ENCODE measurements around the gene PLPP3.
A peak's percentile ranks its signal among the peaks of the same experiment; 100 is the strongest.

PLPP3 gene

DNA sequence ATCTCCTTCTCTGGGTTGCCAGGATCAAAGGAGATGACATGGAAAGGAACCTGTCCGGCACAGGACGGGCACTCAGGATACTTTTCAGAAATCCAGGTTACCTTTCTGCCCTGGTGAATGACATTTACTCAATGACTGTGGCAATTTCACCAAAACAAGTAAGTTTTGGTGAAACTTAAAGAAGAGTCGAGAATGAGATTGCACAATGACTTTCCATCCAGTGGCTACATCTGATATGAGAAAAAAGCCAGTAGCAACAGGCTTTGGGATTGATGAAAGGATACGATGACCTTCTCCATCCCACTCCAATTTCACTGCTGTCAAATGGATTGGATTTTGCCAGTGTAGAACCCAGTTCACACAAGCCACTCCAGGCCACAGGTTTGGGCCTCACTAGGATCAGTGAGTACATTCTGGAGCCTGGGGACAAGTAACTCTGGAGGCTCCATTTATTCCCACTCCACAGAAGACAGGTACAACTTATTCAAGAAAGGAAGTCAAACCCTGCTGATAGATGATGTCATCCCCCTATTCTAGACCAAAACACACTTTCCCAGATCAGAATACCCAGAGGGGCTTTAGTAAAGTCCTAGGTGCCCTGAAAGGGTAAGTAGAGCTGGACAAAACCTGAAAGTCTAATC, 63.3 kb downstream of the PLPP3 start:
- Histone ChIP-seq H3K36me3 (ENCODE audit: control insufficient read depth, insufficient read depth, low read length) (peaks cover 31% of the 10 kb centered on the region), H3K9ac (ENCODE audit: low read depth, low read length) (no peak overlapping the region), H3K27me3 (ENCODE audit: control insufficient read depth, insufficient read depth, low read length) (no peaks in the 10 kb centered on the region), H3K4me1 (ENCODE audit: control insufficient read depth, insufficient read depth, low read length) (peaks cover 24% of the 10 kb centered on the region), H3K9me3 (ENCODE audit: control insufficient read depth, insufficient read depth, low read length) (no peaks in the 10 kb centered on the region), H3K4me3 (ENCODE audit: low read depth, low read length) (no peak overlapping the region)

DNA sequence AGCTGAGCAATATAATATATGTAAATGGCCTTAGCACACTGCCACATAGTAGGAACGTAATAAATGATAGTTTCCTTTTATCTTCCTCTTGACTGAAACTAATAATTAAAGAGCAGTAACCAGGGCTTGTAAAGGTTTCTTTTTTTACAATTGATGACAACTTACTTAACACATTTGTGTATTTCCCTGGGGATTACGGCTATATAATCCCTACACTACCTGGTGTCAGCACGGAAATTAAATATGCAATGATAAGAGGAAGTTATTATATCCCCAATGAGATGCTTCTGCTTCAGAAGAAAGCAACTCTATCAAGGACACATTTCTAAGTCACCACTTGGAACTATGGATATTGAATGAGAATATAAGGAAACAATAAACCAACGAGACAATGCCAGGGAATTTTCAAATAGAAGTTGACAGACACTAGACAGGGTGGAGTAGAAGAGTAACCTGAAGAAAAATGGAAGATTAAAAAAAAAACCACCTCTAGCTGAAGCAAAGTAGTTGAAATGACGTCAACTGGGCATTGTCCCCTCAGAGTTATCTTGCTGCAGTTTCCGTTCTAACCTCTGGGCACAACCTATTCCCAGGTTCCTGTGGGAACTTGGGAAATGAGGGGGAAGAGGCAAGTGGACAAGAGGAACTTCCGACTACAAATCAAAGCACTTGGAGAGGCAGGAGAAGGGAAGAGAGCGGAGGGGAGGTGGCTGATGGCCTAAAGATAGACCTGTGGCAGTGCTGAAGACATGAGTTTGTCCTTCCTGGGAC, 66.5 kb downstream of the PLPP3 start:
- H3K4me3 ChIP-seq (ENCODE audit: low read depth, low read length) = no peak overlapping the region
- H3K36me3 ChIP-seq (ENCODE audit: control insufficient read depth, insufficient read depth, low read length) = peaks cover 38% of the 10 kb centered on the region
- H3K27me3 ChIP-seq (ENCODE audit: control insufficient read depth, insufficient read depth, low read length) = no peaks in the 10 kb centered on the region
- peaks cover 32% of the 10 kb centered on the region for H3K4me1 ChIP-seq (ENCODE audit: control insufficient read depth, insufficient read depth, low read length)
- H3K9me3 ChIP-seq (ENCODE audit: control insufficient read depth, insufficient read depth, low read length) = no peaks in the 10 kb centered on the region
- H3K9ac ChIP-seq (ENCODE audit: low read depth, low read length) = no peak overlapping the region

DNA sequence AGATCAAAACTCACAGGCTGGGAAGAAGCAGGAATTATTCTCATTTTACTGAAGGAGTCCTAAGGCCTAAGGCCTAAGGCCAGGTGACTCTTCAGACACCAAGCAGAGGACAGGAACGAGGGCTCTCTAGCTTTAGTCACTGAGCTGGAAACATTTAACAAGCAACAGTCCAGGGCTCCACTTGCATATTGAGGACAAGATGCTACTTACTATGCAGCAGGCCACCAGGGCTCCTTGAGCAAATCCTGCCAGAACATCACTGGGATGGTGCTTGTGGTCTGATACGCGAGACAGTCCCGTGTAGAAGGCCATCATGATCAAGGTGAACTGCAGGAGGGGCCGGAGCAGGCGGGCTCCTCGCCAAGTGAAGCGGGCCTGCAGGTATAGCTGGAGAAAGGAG, 67.6 kb downstream of the PLPP3 start:
- Histone ChIP-seq H3K4me1 (ENCODE audit: control insufficient read depth, insufficient read depth, low read length) (peaks cover 26% of the 10 kb centered on the region), H3K27me3 (ENCODE audit: control insufficient read depth, insufficient read depth, low read length) (no peaks in the 10 kb centered on the region), H3K4me3 (ENCODE audit: low read depth, low read length) (no peak overlapping the region), H3K36me3 (ENCODE audit: control insufficient read depth, insufficient read depth, low read length) (peaks cover 42% of the 10 kb centered on the region), H3K9me3 (ENCODE audit: control insufficient read depth, insufficient read depth, low read length) (no peaks in the 10 kb centered on the region), H3K9ac (ENCODE audit: low read depth, low read length) (no peak overlapping the region)

DNA sequence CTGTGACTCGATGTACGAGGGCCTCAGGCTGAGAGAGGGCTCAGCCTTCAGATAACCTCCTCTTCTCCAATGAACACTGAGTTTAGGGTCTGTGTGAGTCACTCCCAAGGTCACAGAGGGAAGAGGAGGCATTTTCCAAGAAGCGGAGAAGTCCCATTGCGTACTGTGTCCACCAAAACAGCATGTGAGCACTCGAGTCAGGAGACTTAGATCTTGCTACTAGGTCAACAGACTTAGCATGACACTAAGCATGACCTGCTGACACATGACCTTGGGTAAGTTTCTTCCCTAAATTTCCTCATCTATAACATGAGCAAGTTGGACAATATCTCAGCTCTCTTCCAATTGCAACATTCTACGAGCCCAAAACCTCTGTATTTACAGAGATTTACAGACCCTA, 68.0 kb downstream of the PLPP3 start:
- H3K9ac ChIP-seq (ENCODE audit: low read depth, low read length) = no peak overlapping the region
- H3K4me3 ChIP-seq (ENCODE audit: low read depth, low read length) = no peak overlapping the region
- H3K36me3 ChIP-seq (ENCODE audit: control insufficient read depth, insufficient read depth, low read length) = peaks cover 46% of the 10 kb centered on the region
- H3K27me3 ChIP-seq (ENCODE audit: control insufficient read depth, insufficient read depth, low read length) = no peaks in the 10 kb centered on the region
- no peaks in the 10 kb centered on the region for H3K9me3 ChIP-seq (ENCODE audit: control insufficient read depth, insufficient read depth, low read length)
- peaks cover 24% of the 10 kb centered on the region for H3K4me1 ChIP-seq (ENCODE audit: control insufficient read depth, insufficient read depth, low read length)

DNA sequence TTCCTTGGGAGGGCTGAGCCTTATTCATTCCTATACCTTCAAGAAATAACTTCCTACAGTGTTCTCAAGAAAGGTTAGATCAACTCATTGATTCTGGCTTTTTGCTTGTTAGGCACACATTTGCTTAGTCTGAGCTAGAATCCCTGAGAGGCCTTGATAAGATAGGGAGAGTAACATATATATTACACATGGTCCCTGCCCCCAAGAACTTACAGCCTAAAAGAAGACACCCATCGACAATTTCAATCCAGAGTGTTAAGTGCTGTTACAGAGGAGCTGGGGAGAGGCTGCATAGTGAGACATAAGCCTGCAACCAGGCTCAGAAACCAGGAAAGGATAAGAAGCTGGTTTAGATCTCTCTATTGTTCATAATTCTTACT, 68.7 kb downstream of the PLPP3 start:
- peaks cover 45% of the 10 kb centered on the region for H3K36me3 ChIP-seq (ENCODE audit: control insufficient read depth, insufficient read depth, low read length)
- H3K27me3 ChIP-seq (ENCODE audit: control insufficient read depth, insufficient read depth, low read length) = no peaks in the 10 kb centered on the region
- H3K9me3 ChIP-seq (ENCODE audit: control insufficient read depth, insufficient read depth, low read length) = no peaks in the 10 kb centered on the region
- H3K4me1 ChIP-seq (ENCODE audit: control insufficient read depth, insufficient read depth, low read length) = peaks cover 18% of the 10 kb centered on the region
- no peak overlapping the region for H3K9ac ChIP-seq (ENCODE audit: low read depth, low read length)
- H3K4me3 ChIP-seq (ENCODE audit: low read depth, low read length) = peak overlapping the region; percentile 2

DNA sequence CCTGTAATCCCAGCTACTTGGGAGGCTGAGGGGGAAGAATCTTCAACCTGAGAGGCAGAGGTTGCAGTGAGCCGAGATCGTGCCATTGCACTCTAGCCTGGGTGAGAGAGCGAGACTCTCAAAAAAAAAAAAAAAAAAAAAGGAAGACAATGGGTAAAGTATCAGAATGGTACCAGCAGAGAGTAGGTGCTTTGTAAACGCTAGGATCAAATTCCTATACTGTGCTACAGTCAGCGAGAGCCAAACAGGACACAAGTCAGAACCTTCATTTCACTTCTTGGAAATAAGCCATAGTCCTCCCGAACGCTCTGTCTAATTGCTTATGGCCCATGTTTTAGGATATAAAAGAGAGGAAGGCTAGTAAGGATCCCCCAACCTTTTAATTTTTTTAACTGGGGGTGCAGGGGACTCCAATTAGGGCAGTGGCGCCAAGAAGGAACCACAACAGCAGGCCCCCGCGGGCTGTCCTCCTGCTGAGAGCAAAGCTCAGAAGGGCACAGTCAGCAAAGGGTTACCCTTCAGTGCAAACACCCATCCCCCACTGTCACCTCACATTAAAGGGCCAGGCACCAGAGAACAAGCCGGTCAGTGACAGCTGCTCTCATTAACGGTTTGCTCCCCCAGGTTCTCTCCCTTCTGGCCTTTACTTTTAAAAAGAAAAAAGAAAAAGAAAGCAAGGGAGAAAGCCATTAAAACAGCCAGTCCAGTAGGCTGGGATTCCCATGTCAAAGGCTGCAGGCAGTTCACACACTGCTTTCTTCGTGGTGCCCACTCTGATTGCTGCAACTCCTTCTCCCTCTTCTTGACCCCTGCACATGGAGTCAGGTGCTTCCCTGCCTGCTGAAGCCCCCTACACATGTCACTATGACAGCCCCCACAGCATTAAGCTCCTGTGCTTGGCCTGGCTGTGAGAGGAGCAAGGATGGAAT, 69.4 kb downstream of the PLPP3 start:
- H3K36me3 ChIP-seq (ENCODE audit: control insufficient read depth, insufficient read depth, low read length) = peaks cover 49% of the 10 kb centered on the region
- no peaks in the 10 kb centered on the region for H3K27me3 ChIP-seq (ENCODE audit: control insufficient read depth, insufficient read depth, low read length)
- H3K4me3 ChIP-seq (ENCODE audit: low read depth, low read length) = peak overlapping the region; percentile 2
- no peaks in the 10 kb centered on the region for H3K9me3 ChIP-seq (ENCODE audit: control insufficient read depth, insufficient read depth, low read length)
- H3K4me1 ChIP-seq (ENCODE audit: control insufficient read depth, insufficient read depth, low read length) = peaks cover 16% of the 10 kb centered on the region
- no peak overlapping the region for H3K9ac ChIP-seq (ENCODE audit: low read depth, low read length)

DNA sequence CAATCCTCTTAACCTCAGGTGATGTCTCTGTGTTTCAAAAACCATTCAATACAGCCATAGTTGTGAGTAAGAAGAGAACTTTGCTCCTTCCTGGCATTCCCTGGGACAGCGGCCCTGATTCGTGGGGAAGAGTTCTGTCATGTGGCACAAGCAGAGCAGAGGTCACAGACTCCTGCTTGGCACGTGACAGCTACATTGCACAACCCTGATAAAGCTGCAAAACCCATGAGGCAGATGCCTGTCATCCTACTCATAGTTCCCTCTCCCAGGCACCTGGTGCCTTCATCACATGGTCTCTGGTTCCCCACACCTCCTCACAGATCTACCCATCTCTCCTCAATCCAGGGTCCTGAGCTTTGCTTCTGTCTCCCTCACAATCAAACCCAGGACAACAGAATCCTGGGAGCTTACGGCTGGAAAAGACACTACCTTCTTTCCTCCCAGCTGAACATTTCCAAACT, 70.8 kb downstream of the PLPP3 start:
- H3K27me3 ChIP-seq (ENCODE audit: control insufficient read depth, insufficient read depth, low read length) = no peaks in the 10 kb centered on the region
- H3K4me1 ChIP-seq (ENCODE audit: control insufficient read depth, insufficient read depth, low read length) = peaks cover 16% of the 10 kb centered on the region
- no peak overlapping the region for H3K4me3 ChIP-seq (ENCODE audit: low read depth, low read length)
- H3K36me3 ChIP-seq (ENCODE audit: control insufficient read depth, insufficient read depth, low read length) = peaks cover 54% of the 10 kb centered on the region
- H3K9ac ChIP-seq (ENCODE audit: low read depth, low read length) = no peak overlapping the region
- H3K9me3 ChIP-seq (ENCODE audit: control insufficient read depth, insufficient read depth, low read length) = no peaks in the 10 kb centered on the region

DNA sequence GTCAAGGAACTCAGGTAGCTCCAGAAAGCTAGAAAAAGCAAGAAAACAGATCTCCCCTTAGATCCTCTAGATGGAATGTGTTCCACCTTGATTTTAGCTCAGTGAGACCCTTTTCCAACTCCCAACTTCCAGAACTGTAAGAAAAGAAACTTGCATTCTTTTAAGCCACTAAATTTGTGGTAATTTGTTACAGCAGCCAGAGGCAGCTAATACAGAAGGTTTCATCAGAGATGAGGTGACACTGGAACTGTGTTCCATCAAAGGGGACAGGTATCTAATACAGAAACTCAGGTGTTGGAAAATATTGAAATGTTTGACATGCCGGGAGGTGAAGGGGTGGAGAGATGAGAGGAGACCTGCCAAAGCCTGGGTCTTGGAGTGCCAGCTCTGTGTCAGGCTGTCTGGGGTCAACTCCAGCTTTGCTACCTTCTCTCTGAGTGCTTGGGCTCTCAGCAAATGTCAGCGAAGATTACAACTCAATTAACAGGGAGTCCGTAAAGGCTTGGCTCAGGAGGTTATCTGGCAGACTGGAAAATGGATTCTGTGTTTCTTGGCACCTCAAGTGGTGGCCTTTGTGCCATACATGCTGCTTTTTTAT, 71.3 kb downstream of the PLPP3 start:
- Histone ChIP-seq H3K27me3 (ENCODE audit: control insufficient read depth, insufficient read depth, low read length) (no peaks in the 10 kb centered on the region), H3K9ac (ENCODE audit: low read depth, low read length) (no peak overlapping the region), H3K4me1 (ENCODE audit: control insufficient read depth, insufficient read depth, low read length) (peaks cover 13% of the 10 kb centered on the region), H3K9me3 (ENCODE audit: control insufficient read depth, insufficient read depth, low read length) (no peaks in the 10 kb centered on the region), H3K4me3 (ENCODE audit: low read depth, low read length) (no peak overlapping the region), H3K36me3 (ENCODE audit: control insufficient read depth, insufficient read depth, low read length) (peaks cover 54% of the 10 kb centered on the region)

DNA sequence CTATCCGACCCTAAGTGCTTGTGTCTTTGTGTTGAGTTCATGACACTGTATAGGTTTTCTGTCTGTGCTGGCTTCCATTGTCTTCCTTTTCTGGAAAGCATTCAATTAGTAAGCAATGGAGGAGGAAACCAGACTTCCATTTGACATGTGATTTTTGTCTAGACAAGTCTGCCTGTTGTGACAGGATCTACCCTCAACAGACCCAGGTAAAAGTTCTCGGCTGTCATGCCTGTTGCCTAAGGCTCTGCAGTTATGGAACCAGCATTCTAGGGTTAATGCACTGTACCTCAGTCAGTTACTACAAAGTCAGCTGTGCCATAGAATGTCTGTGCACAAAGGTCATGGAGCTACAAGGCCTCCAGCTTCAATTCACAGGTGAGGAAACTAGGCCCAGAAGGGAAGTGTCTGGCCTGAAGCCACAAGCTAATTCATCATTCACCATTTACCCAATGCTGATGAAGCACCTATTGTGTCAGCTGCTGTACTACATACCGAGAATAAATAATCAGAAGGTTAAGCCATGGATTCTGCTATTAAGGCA, 72.3 kb downstream of the PLPP3 start:
- Histone ChIP-seq H3K4me3 (ENCODE audit: low read depth, low read length) (no peak overlapping the region), H3K4me1 (ENCODE audit: control insufficient read depth, insufficient read depth, low read length) (peaks cover 13% of the 10 kb centered on the region), H3K27me3 (ENCODE audit: control insufficient read depth, insufficient read depth, low read length) (no peaks in the 10 kb centered on the region), H3K9me3 (ENCODE audit: control insufficient read depth, insufficient read depth, low read length) (no peaks in the 10 kb centered on the region), H3K36me3 (ENCODE audit: control insufficient read depth, insufficient read depth, low read length) (peaks cover 59% of the 10 kb centered on the region), H3K9ac (ENCODE audit: low read depth, low read length) (no peak overlapping the region)

DNA sequence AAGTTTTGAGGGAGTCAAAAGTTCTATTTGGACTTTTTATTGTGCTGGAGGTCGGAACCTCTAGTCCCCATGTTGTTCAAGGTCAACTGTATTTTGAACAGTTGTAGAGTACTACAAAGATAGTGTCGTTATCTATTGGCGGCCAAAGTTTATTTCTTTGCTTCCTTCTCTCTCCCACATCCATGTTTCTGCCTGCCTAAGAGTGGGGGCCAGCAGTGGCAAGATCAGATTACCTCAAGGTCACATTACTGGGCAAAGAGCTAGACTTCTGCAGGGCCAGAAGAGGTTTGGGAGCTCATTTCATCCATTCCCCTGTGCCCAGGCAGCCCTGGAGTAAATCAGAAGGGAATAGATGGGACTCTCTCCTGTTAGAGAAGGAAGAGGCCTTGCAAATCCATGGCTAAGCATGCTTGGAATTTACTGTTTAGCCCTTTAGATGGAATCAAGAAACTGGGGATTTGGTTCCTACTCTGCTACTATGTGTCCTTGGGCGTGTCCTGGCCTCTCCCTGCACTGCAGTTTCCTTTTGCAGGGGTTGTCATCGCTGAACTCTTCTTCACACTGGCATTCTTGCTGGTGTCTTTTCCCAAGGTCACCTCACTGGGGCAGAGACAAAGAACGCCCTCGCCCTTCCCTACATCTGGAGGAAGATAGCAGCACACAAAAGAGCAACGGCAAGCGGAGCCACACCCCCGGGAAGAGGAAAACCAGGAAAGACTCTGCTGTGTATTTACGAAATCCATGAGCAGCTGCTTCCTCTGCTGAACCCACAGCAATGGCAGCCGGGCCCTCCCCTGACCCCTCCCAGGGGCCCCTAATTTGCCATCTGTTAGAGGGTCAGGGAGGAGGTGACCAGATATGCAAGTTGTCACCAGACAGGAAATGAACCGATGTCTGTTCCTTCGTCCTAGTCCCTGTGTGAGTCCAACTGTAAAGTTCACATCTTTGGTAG, 73.3 kb downstream of the PLPP3 start:
- Histone ChIP-seq H3K27me3 (ENCODE audit: control insufficient read depth, insufficient read depth, low read length) (no peaks in the 10 kb centered on the region), H3K4me3 (ENCODE audit: low read depth, low read length) (no peak overlapping the region), H3K36me3 (ENCODE audit: control insufficient read depth, insufficient read depth, low read length) (peaks cover 49% of the 10 kb centered on the region), H3K9me3 (ENCODE audit: control insufficient read depth, insufficient read depth, low read length) (no peaks in the 10 kb centered on the region), H3K9ac (ENCODE audit: low read depth, low read length) (no peak overlapping the region), H3K4me1 (ENCODE audit: control insufficient read depth, insufficient read depth, low read length) (peaks cover 9% of the 10 kb centered on the region)

Data from iPS-15b (cell line).